A172 (cell line): Measurements from ENCODE around the gene PNCK. TPM values are rescaled to one million over a fixed set of nuclear protein-coding genes. Genes with fewer than 3 reads are reported as not detected.
"Not testable (repeated sequence)": the region's sequence is repeated elsewhere in the genome, so short reads cannot be mapped to it uniquely, and the experiment has no call there.

ENCODE experiments used
- DNase-seq: peaks from one replicate; pipeline ENCODE4 v3.0.0-alpha.2; 2015; ENCODE audit warnings: low spot score
- total RNA-seq: library from RNA; depleted of rRNA; stranded (reverse); fragments of >200 nt; shearing (Covaris generic); gene quantifications from 2 replicates; pipeline ENCODE4 v1.2.3, GENCODE V29; 2014; rRNA removed

The PNCK gene
- 0.48 and 2.7 TPM in 2 replicates for total RNA-seq

- DNase-seq = no peak
These were observed at the start of gene PNCK for GRCh38 chrX:153673428-153674218. Gene PNCK, minus strand, starts transcription at chrX:153673813. Its CDS starts 737 bp downstream, at chrX:153673076.

GRCh38 chrX:153722704-153723350, 49.2 kb upstream of the PNCK start:
- no peak for DNase-seq

GRCh38 chrX:153719701-153720100, 46.1 kb upstream of the PNCK start:
- DNase-seq = no peak

GRCh38 chrX:153719238-153719637, 45.6 kb upstream of the PNCK start:
- no peak for DNase-seq

GRCh38 chrX:153717445-153717844, 43.8 kb upstream of the PNCK start:
- DNase-seq = no peak

GRCh38 chrX:153714256-153714655, 40.6 kb upstream of the PNCK start:
- no peak for DNase-seq

- DNase-seq = no peak
These were observed 36.4 kb upstream of the PNCK start for GRCh38 chrX:153709726-153710674.

- DNase-seq = peak; percentile 94
These were observed 34.8 kb upstream of the PNCK start for GRCh38 chrX:153708415-153708814.

GRCh38 chrX:153707406-153707805, 33.8 kb upstream of the PNCK start:
- no peak for DNase-seq

GRCh38 chrX:153706799-153707198, 33.2 kb upstream of the PNCK start:
- DNase-seq = no peak

GRCh38 chrX:153705403-153706060, 31.9 kb upstream of the PNCK start:
- DNase-seq = not testable (repeated sequence)

- not testable (repeated sequence) for DNase-seq
These were observed 31.2 kb upstream of the PNCK start for GRCh38 chrX:153704631-153705402.

GRCh38 chrX:153704021-153704526, 30.5 kb upstream of the PNCK start:
- no peak for DNase-seq

GRCh38 chrX:153703036-153703370, 29.4 kb upstream of the PNCK start:
- DNase-seq = peak; percentile 83

- DNase-seq = no peak
These were observed 28.9 kb upstream of the PNCK start for GRCh38 chrX:153702336-153703035.

GRCh38 chrX:153701706-153702105, 28.1 kb upstream of the PNCK start:
- DNase-seq = no peak

- no peak for DNase-seq
These were observed 27.4 kb upstream of the PNCK start for GRCh38 chrX:153700967-153701366.

GRCh38 chrX:153700376-153700945, 26.8 kb upstream of the PNCK start:
- no peak for DNase-seq

- peak; percentile 29 for DNase-seq
These were observed 26.3 kb upstream of the PNCK start for GRCh38 chrX:153699784-153700371.
